Renal cortical epithelial cell (primary cell): Measurements from ENCODE around the gene GPR37L1. TPM values are rescaled to one million over a fixed set of nuclear protein-coding genes. Genes with fewer than 3 reads are reported as not detected.

Source experiments
- DNase-seq: peaks from one replicate; pipeline ENCODE4 v3.0.0-alpha.2; 2011; ENCODE audit warnings: low read depth
- total RNA-seq: library from RNA; depleted of rRNA; stranded (reverse); fragments of >200 nt; gene quantifications from 2 replicates; pipeline ENCODE4 v1.2.3, GENCODE V29; 2014

The GPR37L1 gene, protein sequence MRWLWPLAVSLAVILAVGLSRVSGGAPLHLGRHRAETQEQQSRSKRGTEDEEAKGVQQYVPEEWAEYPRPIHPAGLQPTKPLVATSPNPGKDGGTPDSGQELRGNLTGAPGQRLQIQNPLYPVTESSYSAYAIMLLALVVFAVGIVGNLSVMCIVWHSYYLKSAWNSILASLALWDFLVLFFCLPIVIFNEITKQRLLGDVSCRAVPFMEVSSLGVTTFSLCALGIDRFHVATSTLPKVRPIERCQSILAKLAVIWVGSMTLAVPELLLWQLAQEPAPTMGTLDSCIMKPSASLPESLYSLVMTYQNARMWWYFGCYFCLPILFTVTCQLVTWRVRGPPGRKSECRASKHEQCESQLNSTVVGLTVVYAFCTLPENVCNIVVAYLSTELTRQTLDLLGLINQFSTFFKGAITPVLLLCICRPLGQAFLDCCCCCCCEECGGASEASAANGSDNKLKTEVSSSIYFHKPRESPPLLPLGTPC
- total RNA-seq: 0.15 and 0.35 TPM in 2 replicates

DNA sequence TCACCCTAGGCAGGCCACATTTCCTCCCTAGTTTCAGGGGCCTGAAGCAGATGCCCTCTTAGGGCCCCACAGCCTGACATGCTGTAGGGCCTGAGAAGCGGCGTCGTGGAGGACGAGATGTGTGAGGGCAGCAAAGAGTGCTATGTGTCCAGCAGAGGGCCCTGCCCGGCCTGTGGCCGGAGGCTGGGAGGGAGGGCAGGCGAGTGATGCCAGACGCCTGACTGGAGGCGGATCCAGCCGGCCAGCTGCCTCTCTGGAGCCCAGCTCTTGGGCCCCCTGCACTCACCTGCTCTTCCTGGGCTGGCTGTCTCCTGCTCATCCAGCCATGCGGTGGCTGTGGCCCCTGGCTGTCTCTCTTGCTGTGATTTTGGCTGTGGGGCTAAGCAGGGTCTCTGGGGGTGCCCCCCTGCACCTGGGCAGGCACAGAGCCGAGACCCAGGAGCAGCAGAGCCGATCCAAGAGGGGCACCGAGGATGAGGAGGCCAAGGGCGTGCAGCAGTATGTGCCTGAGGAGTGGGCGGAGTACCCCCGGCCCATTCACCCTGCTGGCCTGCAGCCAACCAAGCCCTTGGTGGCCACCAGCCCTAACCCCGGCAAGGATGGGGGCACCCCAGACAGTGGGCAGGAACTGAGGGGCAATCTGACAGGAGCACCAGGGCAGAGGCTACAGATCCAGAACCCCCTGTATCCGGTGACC is at the start of gene GPR37L1:
Gene GPR37L1, plus strand, starts transcription at position 279 of the 697 bp plus-strand sequence. Its CDS starts 47 bp downstream, at position 326.
- peak; percentile 54 for DNase-seq

DNA sequence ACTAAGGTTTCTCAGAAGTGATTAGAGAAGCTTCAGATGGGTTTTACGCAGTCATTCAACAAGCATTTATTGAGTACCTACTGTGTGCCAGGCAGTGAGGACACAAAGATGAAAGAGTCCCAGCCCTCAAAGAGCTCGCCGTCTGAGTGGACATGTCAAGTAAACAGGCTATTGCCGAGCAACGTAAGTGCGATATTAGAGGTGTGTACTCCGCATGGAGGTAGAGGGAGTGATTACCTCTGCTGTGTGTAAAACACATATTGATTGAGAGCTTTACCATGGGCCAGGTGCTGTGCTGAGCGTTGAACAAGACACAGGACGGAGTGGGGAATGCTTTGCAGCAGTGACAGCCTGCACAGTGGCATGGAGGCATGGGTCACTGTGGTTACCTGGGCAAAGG is 49.5 kb upstream of the GPR37L1 start:
- DNase-seq: no peak

DNA sequence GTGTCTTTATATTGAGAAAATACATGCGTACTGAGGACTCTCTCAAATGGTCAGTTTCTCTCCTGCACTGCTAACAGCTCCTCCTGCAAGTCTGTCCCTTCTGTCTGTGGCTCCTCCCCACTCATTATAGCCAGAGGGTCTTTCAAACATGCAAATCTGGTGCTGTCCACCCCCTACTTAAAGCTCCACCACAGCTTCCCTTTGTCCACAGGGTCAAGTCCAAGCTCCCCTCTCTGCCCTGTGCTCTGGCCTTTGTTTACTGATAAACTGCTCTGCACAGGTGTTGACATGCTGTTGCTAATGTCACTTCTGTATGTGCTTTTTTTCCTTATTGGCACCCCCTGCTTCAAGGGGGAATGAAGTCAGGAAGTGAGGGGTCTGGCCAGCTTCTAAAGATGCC is 47.7 kb upstream of the GPR37L1 start:
- no peak for DNase-seq

DNA sequence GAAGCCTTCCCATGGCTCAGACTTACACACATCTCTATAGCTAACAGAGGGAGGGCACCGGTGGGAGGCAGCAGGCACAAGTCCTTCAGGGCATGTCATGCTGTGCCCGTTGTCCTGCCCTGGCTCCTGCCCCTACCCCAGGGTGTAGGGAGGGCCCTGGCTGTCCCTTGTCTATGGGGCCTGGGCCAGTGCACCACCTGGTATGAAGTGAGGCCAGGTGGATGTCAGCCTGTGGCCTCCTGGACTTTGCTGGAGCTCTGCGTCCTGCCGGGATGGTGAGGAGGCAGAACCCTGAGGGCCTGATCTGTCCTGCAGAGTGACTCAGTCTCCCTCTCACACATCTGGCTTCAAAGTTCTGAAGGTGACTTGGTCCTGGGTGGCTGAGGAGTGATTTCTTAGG is 47.3 kb upstream of the GPR37L1 start:
- DNase-seq: no peak

DNA sequence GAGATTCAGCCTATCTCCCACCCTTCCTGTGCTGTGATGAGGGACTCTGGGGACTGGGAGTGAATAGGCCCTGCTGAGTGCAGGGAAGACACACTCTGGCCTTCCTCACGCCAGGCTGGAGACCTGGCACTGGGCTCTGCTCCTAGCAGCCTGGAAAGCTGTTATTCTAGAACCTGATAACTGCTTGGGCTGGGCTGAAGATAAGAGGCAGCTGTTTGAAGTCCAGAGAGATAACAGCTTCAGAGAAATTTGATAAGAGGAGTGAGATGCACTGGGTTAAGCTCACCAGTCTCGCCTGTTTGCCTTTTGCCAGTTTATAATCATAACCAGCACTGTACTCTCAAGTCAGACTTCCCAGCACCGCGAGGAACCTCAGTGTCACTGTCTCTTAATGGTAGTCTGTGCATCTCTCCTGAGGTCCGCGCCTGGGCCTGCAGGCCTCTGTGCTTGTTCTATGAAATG is 46.6 kb upstream of the GPR37L1 start:
- no peak for DNase-seq

DNA sequence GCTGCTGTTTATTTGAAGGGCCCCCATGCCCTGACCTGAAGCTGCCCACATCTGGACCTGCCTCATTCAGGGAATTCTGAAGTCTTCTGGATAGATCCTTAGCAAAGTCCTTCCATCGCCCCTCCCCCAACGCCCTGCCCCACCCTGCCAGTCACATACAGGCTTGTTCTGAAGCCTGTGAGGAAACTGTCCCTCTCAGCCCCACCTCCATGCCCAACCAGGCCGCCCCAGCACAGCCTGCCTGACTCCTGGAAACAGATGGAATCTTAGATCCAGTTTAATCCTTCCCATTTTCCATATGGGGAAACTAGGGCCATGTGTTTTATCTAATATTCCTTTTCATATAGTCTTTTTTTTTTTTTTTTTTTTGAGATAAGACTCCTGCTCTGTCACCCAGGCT is 44.5 kb upstream of the GPR37L1 start:
- DNase-seq: no peak

DNA sequence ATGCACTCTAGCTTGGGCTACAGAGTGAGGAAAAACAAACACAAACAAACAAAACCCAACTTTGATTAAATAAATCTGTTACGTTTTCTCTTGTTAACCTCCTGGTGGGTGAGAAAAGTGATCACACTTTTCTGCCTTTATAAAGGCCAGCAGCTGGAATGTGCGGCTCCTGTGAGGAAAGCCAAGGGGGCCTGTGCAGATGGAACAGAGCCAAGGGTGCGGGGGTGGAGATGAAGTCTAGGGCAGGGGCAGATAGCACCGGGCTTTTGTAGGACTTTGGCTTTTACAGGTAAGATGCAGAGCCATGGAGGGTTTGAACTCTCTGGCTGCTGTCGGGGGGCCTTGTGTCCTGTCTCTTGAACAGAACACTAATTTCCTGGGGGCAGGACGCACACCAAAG is 40.7 kb upstream of the GPR37L1 start:
- DNase-seq: no peak

DNA sequence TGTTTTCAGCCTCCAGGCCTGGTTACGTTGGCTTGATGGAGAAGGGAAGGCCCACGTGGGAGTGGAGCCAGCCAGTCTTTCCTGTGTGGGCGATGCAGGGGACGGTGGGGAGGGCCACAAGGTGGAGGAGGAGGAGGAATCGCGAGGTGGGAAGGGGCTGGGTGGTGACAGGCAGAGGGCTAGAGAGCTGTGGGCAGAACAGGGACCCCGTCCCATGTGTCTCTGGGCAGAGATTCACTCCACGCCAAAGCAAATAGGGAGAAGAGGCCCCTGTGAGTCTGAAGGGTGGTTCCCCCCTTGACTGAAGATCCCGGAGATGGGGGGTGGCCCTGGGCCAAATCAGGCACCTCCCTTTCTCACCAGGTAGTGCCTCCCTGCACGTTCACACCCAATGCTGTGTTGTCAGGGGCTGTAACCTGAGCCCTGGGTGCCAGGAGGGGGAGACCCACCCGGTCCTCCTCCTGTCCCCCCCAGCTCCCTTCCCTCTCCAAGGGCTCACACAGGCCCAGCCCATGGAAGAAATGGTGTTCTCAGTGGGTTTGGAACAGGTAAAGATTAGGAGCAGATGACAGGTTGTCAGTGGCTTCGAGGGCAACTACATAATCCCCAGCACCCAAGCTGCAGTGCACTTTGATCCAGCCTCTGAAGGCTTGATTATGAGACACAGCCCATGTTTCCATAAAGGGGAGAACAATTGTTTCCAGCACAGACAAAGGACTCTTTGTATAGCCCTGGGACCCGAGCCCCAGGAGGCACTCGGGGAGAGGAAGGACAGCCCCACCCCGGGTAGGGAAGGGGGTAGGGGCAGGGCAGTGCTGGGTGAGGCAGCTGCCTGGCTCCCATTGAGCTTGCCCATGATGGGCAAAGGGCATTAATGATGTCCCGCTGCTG is 37.7 kb upstream of the GPR37L1 start:
- no peak for DNase-seq

DNA sequence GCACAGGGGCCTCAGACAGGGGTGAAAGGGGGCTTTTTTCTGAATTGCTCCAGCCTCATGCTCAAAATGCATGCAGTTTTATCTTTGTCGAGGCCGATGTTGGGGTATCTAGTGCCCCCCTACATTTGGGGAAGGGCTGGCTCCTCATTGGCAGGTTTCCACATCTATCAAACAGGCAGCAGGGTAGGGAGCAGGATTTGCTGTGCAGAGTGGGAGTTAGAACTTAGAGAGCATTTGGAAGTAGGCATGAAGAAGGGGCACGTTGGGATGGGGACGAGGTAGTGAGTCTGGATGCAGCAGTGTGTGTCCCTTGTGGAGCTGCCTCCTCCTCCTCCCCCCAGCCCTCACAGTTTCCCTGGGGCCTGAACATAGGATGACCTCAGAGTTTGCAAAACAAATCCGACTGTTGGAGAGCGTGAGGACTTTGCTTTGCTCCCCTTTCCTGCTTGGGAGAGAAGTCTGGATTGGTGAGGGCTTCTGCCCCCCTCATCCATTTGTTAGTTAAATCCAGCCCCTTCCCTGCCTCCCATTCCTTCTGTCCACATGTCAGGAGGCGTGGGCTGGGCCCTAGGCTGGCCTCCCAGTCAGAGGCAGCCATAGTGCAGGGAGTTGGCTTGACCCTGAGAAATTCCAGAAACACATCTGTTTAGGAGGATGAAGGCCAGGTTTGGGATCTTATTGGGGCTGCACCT is 36.9 kb upstream of the GPR37L1 start:
- no peak for DNase-seq

DNA sequence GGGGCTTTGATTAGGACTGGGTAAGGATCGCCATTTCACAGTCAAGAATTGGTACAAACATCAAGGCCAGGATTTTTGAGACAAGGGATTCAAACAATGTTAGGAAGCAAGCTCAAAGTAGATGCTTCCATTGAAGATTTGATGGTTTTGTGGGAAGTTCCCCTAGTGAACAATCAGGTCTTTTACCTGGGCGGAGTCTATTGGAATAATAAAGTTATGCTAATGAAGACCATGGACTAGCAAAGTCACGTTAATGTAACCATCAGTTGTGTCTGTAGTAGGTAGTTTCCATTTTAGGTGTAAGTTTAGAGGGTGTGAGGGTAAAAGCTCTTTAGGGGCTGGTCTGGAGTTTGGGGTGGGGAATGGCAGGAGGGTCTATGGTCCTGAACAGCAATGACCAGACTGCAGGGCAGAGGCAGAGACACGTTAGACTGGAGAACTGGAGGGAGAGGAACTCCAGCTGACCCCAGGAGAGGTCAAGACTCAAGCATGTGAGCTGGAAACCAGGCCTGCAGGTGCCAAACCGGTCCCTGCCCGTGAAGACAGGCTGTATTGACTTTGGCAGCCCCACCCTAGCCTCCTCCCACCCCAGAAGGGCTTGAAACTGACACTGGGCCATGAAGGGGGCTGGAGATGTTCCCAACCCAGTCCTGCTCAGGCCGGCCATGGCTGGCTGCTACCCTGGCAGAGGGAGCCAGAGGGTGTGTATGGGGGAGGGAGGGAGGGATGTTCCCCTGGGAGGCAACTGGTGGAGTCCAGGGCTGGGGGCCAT is 36.0 kb upstream of the GPR37L1 start:
- DNase-seq: no peak

DNA sequence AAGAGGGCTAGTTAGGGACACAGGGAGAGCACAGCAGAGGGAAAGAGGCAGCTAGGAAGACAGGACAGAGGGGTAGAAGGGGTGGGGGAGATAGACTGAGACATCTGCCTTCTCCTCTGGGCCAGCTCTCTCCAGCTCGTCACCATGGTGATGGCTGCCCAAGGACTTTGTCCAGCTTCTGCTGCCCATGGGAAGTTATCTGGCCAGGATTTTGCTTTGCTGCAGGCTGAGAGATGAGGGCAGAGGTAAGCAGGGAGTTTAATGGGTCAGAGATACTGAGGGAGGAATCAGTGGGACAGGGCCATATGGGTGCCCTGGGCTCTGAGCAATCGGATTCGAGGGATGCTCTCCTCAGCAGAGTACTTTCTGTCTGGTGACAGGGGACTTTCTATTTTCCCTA is 34.5 kb upstream of the GPR37L1 start:
- DNase-seq: no peak

DNA sequence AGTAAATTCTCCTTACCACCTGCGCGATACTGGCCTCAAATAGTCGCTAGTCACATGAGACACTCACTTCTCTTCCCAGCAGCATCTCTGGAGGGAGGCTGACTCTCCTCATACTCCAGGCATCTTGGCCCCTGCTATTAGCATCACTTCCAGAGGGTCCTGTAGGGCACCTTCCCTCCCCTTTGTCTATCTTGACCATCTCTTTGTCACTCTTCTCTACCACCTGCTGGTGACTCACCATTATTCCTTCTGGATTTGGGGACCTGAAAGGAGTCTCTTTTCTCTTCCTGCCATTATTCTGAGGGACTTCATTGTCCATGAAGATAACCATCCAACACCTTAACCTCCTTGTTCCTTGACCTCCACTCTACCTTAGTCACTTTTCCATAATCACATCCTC is 31.7 kb upstream of the GPR37L1 start:
- DNase-seq: no peak

DNA sequence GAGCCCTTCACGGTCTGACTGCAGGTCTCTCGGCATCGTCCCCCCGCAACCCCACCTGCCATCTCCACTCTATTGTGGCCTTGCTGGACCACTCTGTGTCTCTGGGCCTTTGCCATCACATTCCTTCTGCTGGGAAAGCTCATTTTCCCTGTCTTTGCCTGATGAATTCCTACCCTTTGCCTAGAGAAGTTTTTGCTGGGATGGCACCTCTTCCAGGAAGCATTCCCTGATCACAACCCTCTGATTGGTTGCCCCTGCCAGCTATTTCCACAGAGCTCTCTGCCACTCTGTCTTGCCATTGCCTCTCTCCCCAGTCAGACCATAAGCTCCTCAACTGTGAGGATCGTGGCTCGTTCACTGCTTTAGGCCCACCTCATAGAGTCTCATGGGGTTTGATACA is 28.9 kb upstream of the GPR37L1 start:
- DNase-seq: no peak

DNA sequence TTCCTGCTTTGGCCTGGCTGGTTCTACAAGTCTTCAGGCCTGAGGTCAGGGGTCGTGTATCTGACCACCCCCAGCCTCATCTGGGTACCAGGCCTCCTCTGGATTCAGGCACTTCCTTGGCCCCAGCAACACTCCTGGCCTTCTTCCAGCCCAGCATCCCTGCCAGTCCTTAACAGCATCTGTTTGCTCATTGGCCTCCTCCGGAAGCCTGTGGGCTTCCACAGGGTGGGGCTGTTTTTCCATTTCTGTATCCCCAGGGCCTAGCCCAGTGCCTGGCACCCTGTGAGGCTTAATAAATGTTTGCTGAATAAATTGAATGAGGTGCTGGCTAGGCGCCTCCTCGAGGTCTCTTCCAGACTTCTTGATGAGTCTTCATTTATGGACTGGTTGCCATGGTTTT is 21.5 kb upstream of the GPR37L1 start:
- no peak for DNase-seq

DNA sequence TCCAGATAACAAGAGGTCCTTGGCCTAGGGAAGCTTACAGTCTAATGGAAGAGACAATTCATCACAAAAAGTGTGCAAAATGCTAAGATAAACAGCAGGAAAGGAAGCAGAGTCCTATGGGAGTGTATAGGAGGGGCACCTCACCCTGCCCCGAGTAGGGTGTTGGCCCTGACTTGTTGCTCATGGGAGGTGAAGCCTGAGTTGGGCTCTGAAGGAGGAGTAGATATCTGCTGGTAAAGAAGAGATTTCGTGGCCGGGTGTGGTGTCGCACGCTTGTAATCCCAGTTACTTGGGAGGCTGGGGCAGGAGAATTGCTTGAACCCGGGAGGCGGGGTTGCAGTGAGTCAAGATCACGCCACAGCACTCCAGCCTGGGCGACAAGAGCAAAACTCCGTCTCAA is 18.6 kb upstream of the GPR37L1 start:
- DNase-seq: no peak

DNA sequence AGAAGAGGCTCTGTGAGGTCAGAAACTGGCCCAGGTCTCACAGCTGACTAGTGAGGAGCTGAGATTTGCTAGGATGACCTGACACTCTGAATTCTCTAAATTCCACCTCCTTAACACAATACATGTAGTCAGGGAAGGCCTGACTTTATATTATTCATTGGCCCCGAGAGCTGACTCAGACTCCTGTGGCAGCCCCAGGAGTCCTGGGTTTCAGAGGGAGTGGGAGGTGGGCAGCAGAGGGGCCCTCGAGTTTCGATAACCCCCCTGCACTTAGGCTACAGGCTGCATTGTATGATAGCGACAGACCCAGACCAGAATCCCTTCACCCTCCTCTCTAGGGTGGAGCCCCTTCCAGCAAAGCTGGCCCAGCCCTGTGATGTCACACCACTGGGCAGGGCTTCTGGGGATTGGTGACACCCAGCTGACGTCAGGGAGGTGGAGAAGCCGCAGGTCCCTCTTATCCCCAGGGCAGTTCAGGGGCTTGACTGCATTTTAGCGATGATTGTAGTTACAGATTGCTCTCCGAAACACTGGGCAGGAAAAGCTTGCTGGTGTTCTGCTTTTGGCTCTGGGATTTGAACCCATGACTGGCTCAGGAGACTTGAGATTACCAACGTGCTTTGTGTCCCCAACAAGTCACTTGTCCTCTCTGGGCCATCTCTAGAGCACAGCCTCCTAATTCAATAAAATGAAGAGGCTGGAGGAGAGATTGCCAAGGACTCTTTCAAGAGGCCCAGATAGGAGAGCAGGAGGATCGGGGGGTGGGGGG is 17.0 kb upstream of the GPR37L1 start:
- DNase-seq: peak; percentile 91

DNA sequence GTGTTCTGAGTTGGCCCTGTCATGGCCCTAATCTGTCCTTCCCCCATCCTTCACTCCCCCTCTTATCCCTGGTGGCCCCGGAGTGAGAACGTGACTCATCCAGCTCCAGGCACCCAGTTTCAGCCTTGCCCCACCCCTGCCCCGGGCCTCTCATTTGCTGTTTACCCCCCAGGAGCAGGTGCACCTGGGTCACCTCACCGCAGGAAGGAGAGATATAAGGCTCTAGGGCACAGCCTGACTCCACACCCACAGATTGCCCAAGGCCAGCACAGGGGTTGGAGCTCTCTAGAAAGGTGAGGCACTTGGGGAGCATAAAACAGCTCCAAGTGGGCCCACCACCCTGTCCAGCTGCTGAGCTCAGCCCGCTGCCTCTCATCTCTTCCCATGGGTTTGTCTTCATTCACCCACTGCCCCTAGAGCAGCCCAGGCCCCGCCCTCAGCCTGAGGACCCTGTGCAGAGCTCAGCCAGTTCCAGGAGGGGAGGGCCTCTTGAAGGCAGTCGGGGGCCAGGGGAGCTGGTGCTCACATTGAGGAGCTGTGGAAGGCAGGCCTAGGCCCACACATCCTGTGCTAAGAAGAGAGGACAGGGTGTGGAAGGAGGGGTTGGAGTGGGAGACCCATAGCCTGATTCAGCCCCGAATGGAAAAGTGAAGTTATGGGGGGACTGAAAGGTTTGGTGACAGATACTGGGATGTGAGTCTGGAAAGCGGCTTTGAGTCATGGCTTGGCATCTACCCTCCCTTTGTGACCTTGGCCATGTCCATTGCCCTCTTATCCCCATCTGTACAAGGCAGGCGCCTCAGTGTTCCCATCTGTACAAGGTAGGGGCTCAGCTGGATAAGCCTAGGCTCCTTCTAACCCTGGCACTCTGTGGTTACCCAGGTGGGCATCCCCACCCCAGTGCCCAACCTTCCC is 16.1 kb upstream of the GPR37L1 start:
- DNase-seq: peak; percentile 50

DNA sequence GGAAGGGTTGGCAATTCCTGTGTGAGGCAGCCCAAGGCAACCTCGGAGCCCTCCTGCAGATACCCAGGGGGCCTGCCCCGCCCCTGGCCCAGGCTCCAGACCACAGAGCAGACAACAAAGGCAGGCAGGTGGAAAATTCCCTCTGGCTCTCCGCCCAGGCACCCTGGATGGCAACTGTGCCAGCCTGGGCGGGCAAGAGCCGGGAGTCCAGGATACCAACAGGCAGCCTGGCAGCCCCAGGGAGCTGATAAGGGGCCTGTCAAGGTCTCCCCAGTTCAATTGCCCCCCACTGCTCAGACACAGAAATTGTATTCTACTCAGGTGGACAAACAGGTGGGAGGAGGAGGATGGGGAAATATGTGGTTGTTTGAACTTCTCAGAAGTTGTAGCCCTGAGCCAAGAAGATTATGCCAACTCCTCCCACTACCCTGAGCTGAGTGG is 15.4 kb upstream of the GPR37L1 start:
- DNase-seq: peak; percentile 76
